Measurements from ENCODE around the gene SRP54. TPM values are rescaled to one million over a fixed set of nuclear protein-coding genes. Genes with fewer than 3 reads are reported as not detected.
A peak's percentile ranks its signal among the peaks of the same experiment; 100 is the strongest.
"Not testable (repeated sequence)": the region's sequence is repeated elsewhere in the genome, so short reads cannot be mapped to it uniquely, and the experiment has no call there.

SRP54 gene
- total and polyA plus RNA-seq, 12 donors = 17.7 to 143 (median 56.5) TPM

GRCh38 chr14:34946699-34947098, 36.1 kb upstream of the SRP54 start:
- TF ChIP-seq CTCF (IDR thresholded peaks at IDR 0.05) = no peak
- intact Hi-C loops (cut with DNase I) = no loop called here
- 22 to 67% (median 60%) methylated on average over 1 of the region's 1 CpG for WGBS, 4 donors
- no peak overlapping the region for H3K4me3 ChIP-seq
- H3K27me3 ChIP-seq = no peaks in the 10 kb centered on the region
- no peak for DNase-seq
- no peaks in the 10 kb centered on the region for H3K4me1 ChIP-seq (replicated peaks in 1 of 2)
- H3K9me3 ChIP-seq (replicated peaks in 1 of 3) = no peaks in the 10 kb centered on the region
- H3K27ac ChIP-seq = no peak overlapping the region
- no peaks in the 10 kb centered on the region for H3K36me3 ChIP-seq (replicated peaks in 1 of 2)

GRCh38 chr14:34951286-34951685, 31.5 kb upstream of the SRP54 start:
- intact Hi-C loops (cut with DNase I) = no loop called here
- H3K9me3 ChIP-seq (replicated peaks in 1 of 3) = no peaks in the 10 kb centered on the region
- TF ChIP-seq CTCF (IDR thresholded peaks at IDR 0.05) (no peak), POLR2A (IDR thresholded peaks at IDR 0.05) (no peak)
- H3K4me1 ChIP-seq (replicated peaks in 1 of 2) = no peaks in the 10 kb centered on the region
- H3K27ac ChIP-seq = no peak overlapping the region
- H3K27me3 ChIP-seq = no peaks in the 10 kb centered on the region
- WGBS, 4 donors = 98 to 100% (median 100%) methylated on average over 1 of the region's 1 CpG
- no peak for DNase-seq
- H3K4me3 ChIP-seq = no peak overlapping the region
- no peaks in the 10 kb centered on the region for H3K36me3 ChIP-seq (replicated peaks in 1 of 2)

- no peak for DNase-seq
- intact Hi-C loops (cut with DNase I) = no loop called here
Measured at GRCh38 chr14:34956931-34957330, 25.9 kb upstream of the SRP54 start.

GRCh38 chr14:34957771-34958286, 25.0 kb upstream of the SRP54 start:
- Histone ChIP-seq H3K36me3 (replicated peaks in 1 of 2) (no peaks in the 10 kb centered on the region), H3K4me1 (replicated peaks in 1 of 2) (no peaks in the 10 kb centered on the region), H3K4me3 (no peak overlapping the region), H3K27ac (no peak overlapping the region), H3K27me3 (no peaks in the 10 kb centered on the region), H3K9me3 (replicated peaks in 1 of 3) (no peaks in the 10 kb centered on the region)
- no peak for DNase-seq
- WGBS, 4 donors = 95 to 99% (median 97%) methylated on average over 5 of the region's 5 CpGs
- no peak for TF ChIP-seq CTCF (IDR thresholded peaks at IDR 0.05)
- no peak for TF ChIP-seq POLR2A (IDR thresholded peaks at IDR 0.05)
- intact Hi-C loops (cut with DNase I) = no loop called here

More at GRCh38 chr14:34956931-34957330, 25.9 kb upstream of the SRP54 start:
- H3K27ac ChIP-seq = no peak overlapping the region
- TF ChIP-seq CTCF (IDR thresholded peaks at IDR 0.05) = no peak
- no peak for TF ChIP-seq POLR2A (IDR thresholded peaks at IDR 0.05)
- 89 to 95% (median 93%) methylated on average over 2 of the region's 2 CpGs for WGBS, 4 donors
- H3K9me3 ChIP-seq (replicated peaks in 1 of 3) = no peaks in the 10 kb centered on the region
- no peaks in the 10 kb centered on the region for H3K4me1 ChIP-seq (replicated peaks in 1 of 2)
- no peaks in the 10 kb centered on the region for H3K36me3 ChIP-seq (replicated peaks in 1 of 2)
- no peaks in the 10 kb centered on the region for H3K27me3 ChIP-seq
- no peak overlapping the region for H3K4me3 ChIP-seq

GRCh38 chr14:34962106-34962505, 20.7 kb upstream of the SRP54 start:
- H3K27ac ChIP-seq; H3K36me3 ChIP-seq (replicated peaks in 1 of 2); H3K4me1 ChIP-seq (replicated peaks in 1 of 2); H3K4me3 ChIP-seq; H3K27me3 ChIP-seq; H3K9me3 ChIP-seq (replicated peaks in 1 of 3); intact Hi-C loops (cut with DNase I): not testable (repeated sequence)
- 92 to 95% (median 93%) methylated on average over 5 of the region's 5 CpGs for WGBS, 4 donors
- peak in 1 of 7 donors; percentile 29 for DNase-seq

Data from adrenal gland (tissue), 12 donors.